ENCODE results near the gene IQSEC1.

Gene IQSEC1

DNA sequence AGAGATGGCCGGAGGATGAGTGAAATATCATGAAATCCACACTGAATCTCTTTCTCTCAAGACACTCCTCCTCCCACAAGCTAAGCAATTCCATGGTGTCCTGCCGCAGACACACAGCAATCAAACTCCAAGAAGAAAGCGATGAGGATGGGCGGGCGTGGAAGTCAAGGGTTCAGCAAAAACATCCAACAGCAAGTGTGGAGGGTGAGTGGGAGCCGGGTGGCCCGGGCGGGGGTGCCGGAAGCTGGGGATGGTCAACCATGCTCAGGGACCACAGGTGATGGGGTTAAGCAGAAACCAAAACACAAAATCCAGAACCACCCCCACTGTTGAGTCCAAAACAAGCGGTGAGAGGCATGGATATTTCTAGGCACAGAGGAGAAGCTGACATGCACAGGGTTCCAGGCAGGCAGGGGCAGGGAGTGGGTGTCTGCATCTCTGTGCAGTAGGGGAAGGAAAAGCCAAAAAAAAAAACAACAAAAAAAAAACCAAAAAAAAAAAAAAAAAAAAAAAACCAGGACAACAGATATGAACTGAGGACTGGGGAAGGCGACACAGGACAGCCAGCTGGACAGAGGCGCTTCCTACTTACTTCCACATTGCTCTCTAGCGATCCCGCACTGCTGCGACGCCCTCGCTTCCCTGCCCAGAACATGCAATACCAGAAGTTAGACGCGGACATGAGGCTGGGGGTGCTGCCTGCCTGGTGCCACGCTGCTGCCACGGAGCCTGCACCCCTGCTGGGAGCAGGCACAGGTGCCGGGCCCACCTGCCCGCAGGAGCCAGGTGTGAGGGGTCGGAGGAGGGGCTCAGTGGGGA is 170.8 kb downstream of the IQSEC1 start:
- no peak for DNase-seq

DNA sequence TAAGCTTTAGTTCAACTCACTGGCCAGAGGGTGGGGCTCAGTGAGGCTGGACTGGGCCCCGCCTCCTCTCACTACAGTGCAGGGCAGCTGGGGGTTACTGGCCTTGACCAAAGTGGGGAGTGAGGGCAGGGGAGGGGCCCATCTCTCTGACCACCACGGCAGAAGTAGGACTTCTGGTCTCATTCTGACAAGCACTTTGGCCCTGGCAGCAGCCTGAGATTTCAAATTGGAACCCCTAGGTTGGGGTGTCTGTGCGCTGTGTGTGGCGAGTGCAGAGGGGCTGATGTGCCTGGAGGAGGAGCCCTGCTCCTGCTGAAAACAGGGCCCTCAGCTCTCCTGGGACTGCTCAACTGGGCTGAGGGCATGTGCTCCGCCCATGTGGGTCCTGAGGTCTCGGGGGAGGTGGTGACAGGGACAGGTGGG is 171.6 kb downstream of the IQSEC1 start:
- no peak for DNase-seq

DNA sequence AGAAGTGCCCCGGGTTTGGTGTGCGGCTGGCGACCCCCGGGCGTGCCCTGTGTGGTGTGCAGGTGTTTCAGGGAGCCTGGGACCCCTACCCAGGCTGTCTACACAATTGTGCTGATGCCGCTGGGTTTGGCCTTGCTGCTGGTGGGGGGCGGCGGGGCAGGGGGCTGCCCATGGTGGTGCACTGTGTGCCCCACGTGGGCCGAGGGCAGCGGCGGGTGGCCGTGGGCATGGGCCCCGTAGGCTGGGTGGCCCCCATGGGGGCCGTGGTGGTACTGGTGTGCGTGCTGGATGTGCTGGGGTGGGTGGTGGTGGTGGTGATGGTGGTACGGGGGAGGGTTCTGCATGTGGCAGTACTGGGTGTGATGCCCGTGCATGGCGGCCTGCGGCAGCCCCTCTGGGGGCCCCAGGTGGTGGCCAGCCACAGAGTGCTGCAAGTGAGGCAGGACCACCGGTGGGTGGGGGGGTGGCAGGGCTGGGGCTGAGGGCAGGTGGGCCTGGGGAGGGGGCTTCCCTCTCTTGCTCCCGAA is 172.3 kb downstream of the IQSEC1 start:
- no peak for DNase-seq

DNA sequence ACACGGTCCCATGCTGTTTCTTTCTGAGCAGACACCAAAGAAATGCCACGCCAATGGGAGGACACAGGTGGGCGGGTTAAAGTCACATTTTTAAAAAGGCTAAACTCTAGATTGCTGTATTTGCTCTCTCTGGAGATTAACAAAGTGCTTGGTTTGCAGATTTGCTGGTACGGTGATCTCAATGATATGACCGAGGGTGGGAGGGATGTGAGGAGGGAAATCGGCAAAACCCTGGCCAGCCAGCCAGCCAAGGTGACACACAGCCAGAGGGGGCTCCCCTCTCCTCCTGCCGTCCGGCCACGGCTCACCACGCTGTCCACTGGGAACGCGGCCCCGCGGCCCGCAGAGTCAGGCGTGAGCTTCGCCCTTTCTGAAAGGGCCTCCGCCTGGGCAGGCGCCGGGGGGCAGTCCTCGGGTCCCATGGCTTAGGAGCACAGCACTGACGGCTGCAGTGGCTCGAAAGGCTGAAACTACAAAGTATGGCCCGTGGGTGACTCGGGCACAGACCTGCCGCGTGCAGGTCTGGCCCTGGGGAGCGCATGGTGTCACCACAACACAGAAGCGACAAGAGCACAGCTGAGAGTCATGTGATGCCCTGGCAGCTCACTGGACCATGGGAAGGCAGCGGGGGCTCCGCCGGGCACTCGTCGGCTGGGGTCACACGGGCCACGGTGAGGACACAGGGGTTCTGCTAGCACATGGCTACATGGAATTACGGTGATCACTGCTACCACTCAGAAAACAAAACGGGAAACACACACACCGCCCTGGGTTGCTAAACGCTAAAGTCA is 174.1 kb downstream of the IQSEC1 start:
- no peak for DNase-seq

DNA sequence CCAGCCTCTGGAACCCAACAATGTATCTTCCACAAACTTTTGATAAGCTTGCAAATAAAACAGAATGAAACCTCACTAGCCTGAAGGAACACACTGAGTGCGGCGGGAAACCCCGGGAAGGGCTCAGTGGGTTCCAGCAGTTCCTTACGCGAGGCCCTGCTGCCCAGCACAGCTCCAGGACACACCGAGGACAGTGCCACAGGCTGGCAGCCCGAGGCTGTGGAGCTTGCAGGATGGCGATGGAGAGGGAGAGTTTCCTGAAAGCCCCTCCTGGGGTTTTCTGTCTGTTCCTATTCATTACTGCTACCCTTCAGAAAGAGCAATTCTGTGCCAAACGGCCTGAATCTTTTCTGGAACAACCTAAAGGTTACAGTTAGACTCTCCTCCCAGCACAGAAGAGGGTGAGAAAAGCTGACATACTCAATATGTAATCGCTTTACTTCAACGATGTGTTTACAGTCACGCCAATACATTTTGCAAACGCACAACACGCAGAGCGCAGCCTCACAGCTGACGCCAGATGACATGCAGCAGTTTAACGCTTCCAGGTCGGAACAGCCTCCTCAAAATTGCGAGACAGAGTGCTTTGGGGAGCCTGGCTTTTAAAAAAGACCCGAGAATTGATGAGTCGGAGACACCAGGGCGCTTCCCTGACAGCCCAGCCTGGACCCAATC is 174.8 kb downstream of the IQSEC1 start:
- DNase-seq = no peak

DNA sequence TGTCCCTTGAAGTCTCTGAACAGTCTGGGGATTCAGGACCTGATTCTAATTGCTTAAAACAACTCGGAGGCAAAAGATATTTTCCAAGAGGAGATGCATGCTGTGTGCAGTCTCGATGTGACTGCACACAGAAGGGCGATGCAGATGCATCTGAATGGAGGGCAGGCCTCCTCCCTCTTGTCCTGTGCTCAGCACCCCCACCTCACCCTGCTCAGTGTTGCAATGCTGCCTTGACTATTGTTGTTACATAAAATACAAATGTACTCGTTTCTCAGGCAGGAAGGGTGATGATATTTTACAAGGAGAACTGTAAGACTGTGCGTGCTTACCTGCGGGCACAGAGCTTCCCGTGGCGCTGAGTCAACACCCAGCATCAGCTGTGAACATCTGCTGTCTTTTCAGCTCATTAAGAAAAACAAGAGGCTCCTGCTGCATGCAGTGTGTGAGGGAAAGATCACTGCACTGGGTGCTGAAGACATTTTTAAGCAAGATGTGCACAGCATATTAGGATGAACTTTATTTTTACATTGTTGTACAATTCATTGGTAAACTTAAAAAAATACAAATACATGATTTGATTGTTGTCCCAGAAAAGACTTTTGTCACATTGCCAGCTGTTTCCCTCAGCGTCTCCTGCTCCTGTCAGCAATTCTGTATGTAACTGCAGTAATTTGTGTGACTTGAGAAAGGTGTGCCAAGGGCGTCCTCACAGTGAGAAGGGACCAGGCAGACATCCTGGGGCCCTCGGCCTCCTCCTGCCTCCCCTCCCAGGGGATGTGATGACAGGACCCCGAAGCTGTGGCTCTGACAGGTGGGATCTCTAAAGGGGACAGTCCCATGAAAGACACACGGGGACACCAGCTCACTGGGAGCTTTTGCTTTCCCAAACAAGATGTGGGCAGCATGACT is 175.6 kb downstream of the IQSEC1 start:
- DNase-seq = no peak

DNA sequence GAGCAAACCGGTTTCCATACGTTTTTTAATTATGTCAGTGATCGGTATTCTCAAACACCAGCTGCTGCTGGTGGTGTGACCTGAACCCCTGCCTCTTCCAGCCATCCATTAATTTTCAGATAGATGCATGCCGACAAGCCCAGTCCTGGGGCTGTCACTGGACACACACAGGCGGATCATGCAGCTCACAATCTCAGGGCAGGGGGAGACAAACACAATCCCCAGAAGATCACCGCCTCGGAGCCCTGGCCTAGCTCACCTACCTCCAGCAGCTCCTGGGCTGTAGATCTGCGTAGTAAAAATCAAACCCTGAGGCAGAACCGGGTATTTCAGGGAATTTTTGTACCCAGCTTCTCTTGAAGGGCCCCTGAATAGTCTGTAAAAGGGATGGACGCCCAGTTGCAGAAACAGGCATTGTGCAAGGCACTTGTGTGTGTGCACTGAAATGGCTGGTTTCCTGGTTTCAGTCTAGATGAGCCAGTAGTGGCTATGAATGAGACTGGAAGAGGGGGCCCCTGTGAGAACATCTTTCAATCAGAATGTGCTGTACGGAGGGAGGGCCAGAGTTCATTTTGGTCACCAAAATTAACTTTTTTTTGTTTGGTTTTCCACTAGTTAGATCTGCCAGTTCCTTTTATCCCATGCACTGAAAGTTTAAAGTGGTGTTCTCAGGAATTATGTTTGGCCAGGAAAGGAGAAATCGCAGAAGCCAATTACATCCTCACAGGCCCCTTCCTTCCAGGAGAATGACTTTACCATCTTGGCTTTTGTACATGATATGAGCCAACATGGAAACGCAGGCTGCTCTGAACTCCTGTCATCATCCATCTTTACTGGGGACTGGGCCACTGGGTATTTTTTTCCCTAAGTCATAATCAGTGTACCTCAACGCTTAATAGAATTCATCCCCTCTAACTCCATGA is 176.9 kb downstream of the IQSEC1 start:
- DNase-seq = no peak

DNA sequence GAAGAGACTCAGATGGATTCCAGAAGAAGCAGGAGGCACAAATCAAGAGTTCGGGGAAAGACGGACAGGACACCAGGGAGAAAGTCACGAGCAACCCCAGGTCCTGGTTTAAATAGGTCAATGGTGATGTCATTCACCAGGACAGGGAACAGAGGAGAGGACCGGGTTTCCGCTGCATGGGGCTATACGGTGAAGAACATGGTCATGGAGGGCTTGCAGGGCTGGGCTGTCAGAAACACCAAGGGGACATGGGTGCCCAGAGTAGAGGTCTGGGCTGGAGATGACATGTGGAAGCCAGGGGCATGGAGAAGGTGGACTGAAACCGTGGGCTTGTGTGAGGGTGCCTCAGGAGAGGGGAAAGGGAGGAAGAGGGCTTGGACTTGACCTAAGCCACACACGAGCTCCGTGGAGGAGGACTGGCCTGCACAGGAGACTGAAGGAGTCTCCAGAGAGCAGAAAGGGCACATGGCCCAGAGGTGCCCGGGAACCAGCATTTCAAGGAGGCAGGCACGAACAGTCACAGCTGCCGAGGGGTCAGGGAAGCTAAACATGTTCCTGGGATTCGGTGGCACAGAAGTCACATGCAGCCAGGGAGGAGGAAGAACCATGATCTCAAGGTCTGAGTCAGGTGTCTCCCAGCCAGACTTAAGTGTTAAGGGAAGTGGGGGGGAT is 177.7 kb downstream of the IQSEC1 start:
- no peak for DNase-seq

DNA sequence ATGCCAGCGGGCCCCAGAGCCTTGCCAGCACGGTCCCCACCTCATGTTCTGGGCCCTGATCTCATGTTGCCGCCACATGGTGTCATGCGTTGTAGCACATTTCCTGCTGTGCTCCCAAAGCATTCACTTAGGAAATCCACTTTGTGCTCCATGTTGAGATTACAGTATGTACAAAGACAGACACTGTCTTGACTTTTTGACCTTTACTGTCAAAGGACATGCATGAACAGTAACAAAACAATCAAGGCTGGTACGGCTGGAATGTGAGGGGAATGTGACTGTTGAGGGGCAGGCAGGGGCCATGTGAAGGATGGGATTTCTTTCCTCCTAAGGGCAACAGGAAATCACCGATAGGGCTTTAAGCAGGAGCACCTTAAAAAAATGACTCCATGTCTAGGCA is 178.6 kb downstream of the IQSEC1 start:
- DNase-seq = no peak

DNA sequence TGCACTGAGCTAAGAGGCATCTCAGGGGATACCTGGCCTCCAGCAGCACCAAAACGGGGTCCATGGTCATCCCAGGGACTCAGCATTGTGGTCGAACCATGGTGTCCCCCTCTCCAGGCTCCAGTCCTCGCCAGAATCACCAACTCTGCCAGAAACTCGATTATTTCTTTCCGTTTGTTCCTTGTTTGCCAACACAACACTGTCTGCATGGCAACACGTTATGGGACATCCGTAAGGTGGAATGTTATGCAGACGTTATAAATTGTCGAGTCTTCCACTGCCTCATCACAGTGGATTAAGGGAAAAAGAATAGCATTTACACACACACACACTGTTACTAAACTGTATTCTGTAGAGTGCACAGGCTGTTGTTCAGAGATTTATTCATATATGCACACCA is 179.4 kb downstream of the IQSEC1 start:
- no peak for DNase-seq

DNA sequence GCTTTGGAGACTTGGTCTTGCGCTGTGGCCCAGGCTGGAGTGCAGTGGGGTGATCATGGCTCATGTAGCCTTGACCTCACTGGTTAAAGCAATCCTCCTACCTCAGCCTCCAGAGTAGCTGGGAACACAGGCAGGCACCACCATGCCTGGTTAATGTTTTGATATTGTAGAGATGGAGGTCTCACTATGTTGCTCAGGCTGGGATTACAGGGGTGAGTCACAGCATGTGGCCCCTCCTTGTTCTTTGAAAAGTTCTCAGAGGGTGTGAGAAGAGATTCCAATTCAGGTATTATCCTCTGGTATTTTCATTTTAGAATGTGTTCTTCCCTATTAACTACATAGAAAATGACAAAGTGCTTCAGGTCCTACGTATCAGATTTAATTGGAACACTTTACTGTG is 180.0 kb downstream of the IQSEC1 start:
- no peak for DNase-seq

DNA sequence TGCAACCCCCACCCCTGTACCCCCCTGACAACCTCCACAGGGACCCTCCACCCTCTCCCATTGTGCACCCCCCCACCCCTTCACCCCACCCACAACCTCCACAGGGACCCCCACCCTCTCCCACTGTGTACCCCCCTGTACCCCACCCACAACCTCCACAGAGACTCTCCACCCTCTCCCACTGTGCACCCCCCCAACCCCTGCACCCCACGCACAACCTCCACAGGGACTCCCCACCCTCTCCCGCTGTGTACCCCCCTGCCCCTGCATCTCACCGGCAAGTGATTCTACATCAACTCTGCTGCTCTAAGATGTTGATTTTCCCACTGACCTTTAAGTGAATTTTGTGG is 180.4 kb downstream of the IQSEC1 start:
- DNase-seq = no peak

DNA sequence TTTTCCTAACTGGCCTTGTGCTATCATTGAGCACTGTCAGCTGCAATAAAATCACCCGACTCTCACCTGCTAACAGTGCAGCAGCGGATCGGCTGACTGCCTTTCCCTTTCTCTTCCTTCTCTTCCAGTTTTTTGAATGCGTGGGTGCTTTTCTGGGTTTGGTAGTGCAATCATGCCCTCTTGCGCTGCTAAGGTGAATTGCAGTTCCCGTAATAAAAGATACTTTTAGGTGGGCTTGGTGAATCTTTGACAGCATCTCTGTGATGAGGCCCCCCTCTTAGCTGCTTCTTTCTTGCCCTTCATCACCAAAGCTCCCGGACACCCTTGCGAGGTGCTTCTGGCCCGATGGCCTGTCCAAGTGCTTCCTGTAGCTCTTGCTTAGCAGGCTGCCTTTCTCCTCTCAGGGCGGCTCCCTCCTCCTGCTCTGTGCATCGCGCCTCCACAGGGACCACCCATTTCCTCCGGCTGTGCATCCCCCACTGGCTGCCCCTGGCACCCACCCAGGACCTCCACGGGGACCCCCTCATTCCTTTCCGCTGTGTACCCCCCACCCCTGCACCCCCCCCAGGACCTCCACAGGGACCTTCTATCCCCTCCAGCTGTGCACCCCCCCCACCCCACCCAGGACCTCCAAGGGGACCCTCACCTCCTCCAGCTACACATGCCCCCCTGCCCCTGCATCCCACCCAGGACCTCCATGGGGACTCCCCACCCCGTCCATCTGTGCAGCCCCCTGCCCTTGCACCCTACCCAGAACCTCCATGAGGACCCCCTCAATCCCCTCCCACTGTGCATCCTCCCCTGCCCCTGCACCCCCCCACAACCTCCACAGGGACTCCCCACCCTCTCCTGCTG is 181.0 kb downstream of the IQSEC1 start:
- peak; percentile 31 for DNase-seq

DNA sequence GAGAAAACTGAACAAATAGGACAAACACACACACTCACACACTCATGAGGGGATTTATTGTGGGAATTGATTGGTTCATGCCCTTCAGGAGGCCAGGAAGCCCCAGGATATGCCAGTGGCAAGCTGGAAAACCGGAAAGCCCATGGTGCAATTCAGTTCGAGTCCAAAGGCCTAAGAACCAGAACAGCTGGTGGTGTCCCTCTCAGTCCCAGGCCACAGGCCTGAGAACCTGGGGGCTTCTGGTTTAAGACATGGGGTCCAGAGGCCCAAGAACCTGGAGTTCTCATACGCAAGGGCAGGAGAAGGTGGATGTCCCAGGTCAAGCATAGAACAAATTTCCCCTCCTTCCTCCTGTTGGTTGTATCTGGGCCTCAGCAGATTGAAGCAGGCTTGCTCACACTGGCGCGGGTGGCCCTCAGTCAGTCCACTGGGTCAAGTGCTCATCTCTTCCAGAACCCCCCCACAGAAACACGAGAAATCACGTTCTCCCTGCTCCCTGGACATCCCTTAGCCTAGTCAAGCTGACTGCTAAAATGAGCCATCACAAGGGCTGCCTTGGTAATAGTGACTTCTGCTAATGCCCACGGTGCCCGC is 181.7 kb downstream of the IQSEC1 start:
- no peak for DNase-seq

DNA sequence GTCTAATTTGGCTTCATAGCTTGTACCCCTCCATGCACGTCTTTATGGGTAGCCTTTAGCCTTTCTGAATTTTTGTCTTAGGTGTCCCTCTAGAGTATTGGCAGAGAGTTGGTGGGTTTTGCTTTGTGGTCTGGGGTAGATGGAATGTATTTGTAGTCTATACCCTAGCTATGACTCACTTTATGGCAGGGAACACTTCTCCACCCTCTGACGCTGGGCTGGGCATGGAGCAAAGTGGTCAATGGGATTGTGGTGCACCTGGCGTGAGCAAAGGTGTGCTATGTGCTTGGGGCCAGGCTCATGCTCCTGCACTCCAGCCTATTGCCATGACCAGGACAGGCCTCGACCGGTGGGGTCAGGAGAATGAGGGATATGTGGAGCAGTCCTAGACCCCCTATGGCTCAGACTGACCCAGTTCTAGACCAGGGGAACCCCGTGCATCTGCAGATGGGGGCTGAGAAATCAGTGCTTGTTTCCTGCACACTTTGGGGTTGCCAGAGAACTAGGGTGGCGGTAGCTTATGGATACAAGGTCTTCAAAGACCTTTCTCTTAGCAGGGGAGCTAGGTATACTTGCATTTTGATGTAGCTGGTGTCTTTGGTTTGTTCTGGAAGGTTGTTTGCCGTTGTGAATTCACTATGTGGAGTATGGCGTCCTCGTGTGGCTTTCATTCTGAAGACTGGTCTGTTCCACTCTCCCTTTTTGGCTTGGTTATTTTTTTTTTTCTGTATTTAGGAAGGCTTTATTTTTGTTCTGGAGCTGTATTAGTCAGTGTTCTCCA is 182.4 kb downstream of the IQSEC1 start:
- DNase-seq = no peak

DNA sequence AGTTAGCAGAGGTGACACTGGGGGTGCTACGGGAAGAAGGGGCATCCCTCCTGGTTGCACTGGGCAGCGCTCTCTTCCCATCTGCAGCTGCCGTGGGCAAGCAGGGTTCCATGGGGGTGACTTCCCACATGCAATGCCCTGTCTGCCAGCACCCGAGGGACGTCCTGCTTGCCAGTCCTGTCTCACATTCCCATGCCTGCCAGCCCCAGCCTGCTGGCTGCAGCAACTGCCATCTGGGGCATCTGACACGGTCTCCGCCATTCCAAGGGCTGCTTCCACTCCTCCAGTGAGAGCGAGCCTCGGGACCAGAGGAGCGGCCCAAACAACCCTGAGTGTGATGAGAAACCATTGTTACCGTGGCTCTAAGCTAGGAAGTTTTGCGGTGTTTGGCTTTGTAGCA is 186.5 kb downstream of the IQSEC1 start:
- DNase-seq = no peak

DNA sequence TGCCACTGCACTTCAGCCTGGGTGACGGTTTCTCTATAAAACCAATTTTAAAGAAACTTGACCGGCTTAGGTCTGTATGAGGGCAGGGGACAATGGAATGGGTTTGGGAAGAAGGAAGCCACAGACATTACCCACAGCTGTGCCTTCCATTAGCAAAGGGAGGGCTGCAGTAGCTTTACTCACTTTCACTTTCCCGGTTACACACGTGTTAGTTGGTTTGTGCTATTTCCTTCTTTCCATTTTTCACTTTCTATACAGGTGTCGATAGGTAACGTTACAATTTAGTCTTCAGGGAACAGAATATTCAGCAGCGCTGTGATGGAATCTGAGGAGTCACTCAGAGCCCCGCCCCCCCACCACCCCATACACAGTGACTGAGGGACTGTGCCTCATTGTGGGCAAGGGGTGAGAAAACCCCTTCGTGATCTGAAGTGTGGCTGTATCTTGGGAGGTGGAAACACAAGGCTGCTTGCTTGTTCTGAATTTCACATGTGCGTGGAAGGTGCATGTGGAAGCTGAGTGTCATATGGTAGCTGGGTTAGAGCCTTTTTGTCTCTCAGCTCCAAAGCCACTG is 187.0 kb downstream of the IQSEC1 start:
- no peak for DNase-seq

DNA sequence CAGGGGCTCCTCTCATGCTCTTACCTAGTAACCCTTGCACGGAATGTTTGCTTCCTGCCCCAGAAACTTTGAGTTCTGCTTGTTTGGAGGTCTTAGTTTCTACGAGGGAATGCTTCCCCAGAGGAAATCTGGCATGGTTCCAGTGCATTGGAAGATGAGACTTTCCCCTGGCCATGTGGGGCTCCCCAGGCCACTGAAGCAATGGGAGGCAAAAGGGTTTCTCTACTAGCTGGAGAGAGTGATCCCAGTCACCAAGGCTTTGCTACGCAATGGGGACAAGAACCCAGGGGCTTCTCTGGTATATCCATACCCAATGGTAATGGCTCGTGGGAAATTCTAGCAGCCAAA is 187.7 kb downstream of the IQSEC1 start:
- DNase-seq = no peak
